HG02870 (cell line): ENCODE data around the gene SPSB4.

ENCODE experiments used
- ATAC-seq: cut with Tn5 transposase; IDR thresholded peaks from one replicate; pipeline ENCODE4 v1.9.1; 2021; ENCODE audit warnings: mild to moderate bottlenecking, moderate library complexity; ENCODE audit not compliant: unreplicated experiment

The SPSB4 gene

GRCh38 chr3:141073580-141073979 is 22.4 kb downstream of the SPSB4 start:
- no peak for ATAC-seq

DNA sequence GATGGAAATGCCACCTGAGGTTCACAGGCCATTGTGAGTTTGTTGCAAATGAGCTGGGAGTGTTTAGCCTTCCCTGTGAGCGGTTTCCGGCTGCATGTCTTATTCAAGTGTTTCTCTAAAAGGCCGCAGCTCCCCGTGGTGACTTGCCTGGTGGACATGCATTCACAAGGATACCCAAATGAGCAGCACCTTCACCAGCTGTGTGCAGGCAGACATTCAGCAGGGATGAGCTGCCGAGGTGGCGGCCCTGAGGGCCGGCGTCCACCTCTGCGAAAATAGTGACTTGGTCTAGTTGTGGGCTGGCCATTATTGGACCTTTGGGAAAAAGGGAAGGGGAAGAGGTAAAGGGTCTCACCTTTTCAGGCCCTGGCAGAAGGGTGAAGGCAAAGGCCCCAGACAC is 23.4 kb downstream of the SPSB4 start:
- ATAC-seq = no peak

- no peak for ATAC-seq
Measured at GRCh38 chr3:141076036-141076773, 25.1 kb downstream of the SPSB4 start.

- ATAC-seq = no peak
Measured at GRCh38 chr3:141076797-141077571, 25.8 kb downstream of the SPSB4 start.

GRCh38 chr3:141077631-141078030 is 26.5 kb downstream of the SPSB4 start:
- no peak for ATAC-seq

GRCh38 chr3:141078200-141078599 is 27.1 kb downstream of the SPSB4 start:
- ATAC-seq = no peak

- no peak for ATAC-seq
Measured at GRCh38 chr3:141080431-141080830, 29.3 kb downstream of the SPSB4 start.

- no peak for ATAC-seq
Measured at GRCh38 chr3:141081141-141081795, 30.1 kb downstream of the SPSB4 start.

DNA sequence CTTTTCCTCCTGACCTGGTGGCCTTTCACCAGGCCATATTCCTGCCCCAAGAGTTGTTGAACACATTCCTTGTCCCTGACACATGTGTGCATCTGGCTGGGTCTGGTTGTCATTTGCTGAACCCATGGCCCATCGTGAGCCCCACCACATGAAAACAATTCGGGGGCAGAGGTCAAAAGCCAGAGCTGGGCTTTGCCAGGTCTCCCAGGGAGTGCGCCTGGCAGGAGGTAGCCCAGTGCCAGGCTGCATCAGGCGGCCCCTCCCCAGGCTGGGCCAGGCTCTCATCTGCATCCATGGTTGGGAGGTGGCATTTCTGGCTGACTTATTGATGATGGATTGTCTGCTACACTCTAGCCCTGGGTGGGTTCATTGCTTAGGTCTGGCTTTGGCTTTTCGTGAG is 30.9 kb downstream of the SPSB4 start:
- no peak for ATAC-seq

- ATAC-seq = no peak
Measured at GRCh38 chr3:141083226-141083625, 32.1 kb downstream of the SPSB4 start.

- no peak for ATAC-seq
Measured at GRCh38 chr3:141083836-141084649, 32.9 kb downstream of the SPSB4 start.

DNA sequence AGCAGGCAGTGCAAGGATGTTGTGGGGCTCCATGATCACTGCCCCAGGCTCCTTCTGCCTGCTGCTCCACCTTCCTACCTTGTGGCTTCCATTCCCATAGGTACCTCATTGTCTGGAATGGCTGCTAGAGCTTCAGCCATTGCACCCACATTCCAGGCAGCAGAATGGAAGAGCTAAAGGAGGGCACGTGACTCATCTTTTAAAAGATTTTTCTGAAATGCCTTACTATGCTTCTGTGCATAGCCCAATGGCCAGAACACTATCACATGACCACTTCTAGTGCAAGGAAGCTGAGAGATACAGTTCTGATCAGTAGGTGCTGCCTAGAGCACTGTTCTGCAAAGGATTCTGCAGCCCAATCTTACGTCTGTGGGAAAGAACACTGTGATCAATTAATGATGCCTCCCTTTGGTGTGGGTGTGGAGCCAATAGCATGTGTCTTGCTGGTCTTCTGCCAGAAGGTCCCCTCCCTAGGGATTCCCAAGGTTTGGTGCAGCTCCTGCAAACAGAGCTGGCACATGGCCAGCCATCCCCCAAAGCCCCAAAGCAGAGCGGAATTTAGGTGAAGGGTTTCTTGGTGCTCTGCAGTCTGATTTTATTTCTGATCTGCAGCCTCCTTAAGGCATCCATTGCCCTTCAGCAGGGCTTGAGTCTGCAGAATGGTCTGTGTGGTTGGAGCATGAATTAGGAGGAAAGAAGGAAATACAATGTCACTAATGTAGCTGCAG is 34.4 kb downstream of the SPSB4 start:
- ATAC-seq = no peak

GRCh38 chr3:141086188-141086587 is 35.0 kb downstream of the SPSB4 start:
- ATAC-seq = no peak

DNA sequence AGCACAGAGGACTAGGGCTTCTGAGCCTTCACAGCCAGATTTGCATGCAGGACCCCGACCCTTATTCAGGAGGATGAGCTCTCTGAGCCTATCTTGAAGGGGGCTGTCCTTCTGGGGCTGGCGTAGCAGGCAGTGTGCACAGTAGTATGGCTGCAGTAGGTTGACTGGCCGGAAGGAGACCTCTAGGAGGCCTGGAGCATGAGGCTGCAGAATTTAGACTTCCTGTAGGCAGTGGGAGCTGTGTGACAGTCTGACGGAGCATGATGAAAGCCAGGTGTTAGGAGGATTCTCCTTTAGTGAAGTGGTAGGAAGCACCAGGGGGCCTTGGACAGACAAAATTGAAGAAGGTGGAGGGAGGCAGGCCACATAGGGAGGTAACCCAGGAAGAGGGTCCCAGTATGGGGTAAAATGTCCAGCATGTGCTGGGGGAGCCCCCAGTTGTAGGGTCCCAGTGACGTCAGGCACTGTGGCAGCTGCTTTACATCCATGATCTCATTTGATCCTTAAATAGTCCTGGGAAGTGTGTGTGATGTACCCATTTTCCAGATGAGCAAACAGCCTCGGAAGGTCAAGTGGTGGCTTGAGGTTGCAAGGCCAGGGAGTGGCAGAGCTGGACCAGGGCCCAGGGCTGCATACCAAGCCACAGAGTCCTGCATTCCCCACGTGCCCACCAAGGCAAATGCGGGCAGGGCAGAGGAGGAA is 36.1 kb downstream of the SPSB4 start:
- ATAC-seq = no peak

- ATAC-seq = no peak
Measured at GRCh38 chr3:141087778-141088130, 36.6 kb downstream of the SPSB4 start.

- no peak for ATAC-seq
Measured at GRCh38 chr3:141089339-141090152, 38.4 kb downstream of the SPSB4 start.

DNA sequence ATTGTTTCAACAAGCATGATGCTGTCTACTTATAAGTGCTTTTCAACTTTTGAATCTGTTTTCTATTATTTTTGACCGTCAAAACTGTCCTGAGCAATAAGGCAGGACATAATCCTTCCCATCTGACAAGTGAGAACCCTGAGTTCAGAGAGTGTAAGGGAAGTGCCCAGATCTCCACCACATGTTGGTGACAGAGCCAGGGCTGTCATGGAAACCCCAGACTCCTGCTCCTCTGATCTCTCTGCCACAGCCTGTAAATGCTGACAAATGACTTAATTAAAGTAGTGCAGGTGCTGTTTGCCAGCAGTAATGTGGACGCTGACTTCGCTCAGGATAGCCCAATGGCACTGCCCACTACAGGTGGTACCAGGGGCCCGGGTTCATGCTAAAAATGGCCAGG is 40.3 kb downstream of the SPSB4 start:
- no peak for ATAC-seq

DNA sequence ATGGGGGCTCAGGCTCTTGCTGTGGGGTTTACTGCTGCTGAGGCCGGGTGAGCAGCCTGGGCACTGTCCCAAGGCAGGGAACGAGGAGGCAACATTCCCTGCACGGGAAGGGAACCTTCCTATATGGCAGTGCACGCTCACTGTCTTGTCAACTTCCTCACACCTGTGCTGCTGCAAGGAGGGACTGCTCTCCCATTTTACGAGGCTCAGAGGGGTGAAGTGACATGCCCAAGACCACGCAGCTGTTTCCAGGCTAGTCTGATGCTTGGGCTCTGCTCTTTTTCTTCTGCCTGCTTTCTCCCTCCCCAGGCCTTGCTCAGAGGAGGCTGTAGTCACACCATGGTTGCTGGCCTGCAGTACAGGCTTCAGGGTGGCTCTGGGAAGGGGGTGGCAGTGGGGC is 41.5 kb downstream of the SPSB4 start:
- ATAC-seq = no peak

DNA sequence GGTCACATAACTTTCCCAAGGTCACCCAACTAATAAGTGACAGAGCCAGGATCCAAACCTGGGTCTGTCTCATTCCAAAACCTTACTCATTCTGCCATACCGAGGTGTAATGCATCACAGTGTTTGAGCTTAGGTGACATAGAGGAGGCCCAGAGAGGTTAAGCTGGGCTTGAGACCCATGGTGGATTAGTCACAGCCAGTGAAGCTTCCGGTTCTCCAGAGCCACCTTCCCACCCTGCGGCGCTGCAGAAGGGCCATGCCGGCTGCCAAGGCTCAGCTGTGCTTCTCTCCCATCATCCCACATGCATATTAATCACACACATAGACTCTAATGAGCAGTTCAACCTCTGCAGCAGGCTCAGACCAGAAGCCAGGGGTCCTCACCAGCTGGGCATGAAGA is 42.2 kb downstream of the SPSB4 start:
- ATAC-seq = no peak
